GM21737 (cell line): ENCODE results near the gene GSTO2.
A peak's percentile ranks its signal among the peaks of the same experiment; 100 is the strongest.

ENCODE experiments used
- ATAC-seq: cut with Tn5 transposase; IDR thresholded peaks from one replicate; pipeline ENCODE4 v1.9.1; 2021; ENCODE audit warnings: mild to moderate bottlenecking, moderate library complexity; ENCODE audit not compliant: unreplicated experiment

Gene GSTO2

GRCh38 chr10:104324221-104324686 lies 55.3 kb downstream of the GSTO2 start:
- ATAC-seq = no peak

GRCh38 chr10:104324931-104325330 lies 55.9 kb downstream of the GSTO2 start:
- no peak for ATAC-seq

- ATAC-seq = no peak
Observed at GRCh38 chr10:104325436-104326435, 56.8 kb downstream of the GSTO2 start.

- ATAC-seq = no peak
Observed at GRCh38 chr10:104326991-104327610, 58.1 kb downstream of the GSTO2 start.

- ATAC-seq = no peak
Observed at GRCh38 chr10:104327745-104328645, 59.0 kb downstream of the GSTO2 start.

- no peak for ATAC-seq
Observed at GRCh38 chr10:104328646-104328895, 59.6 kb downstream of the GSTO2 start.

GRCh38 chr10:104328896-104329710 lies 60.1 kb downstream of the GSTO2 start:
- peak; percentile 45 for ATAC-seq

GRCh38 chr10:104329735-104330134 lies 60.8 kb downstream of the GSTO2 start:
- no peak for ATAC-seq

- ATAC-seq = no peak
Observed at GRCh38 chr10:104330168-104331110, 61.5 kb downstream of the GSTO2 start.

GRCh38 chr10:104331208-104331838 lies 62.3 kb downstream of the GSTO2 start:
- ATAC-seq = no peak

GRCh38 chr10:104332243-104333031 lies 63.5 kb downstream of the GSTO2 start:
- ATAC-seq = no peak

GRCh38 chr10:104333032-104333727 lies 64.2 kb downstream of the GSTO2 start:
- ATAC-seq = no peak

- ATAC-seq = no peak
Observed at GRCh38 chr10:104333728-104334373, 64.9 kb downstream of the GSTO2 start.

- ATAC-seq = no peak
Observed at GRCh38 chr10:104334561-104334960, 65.6 kb downstream of the GSTO2 start.

- ATAC-seq = no peak
Observed at GRCh38 chr10:104334965-104335650, 66.1 kb downstream of the GSTO2 start.

- peak; percentile 7 for ATAC-seq
Observed at GRCh38 chr10:104336821-104337467, 68.0 kb downstream of the GSTO2 start.
